T-helper 9 cell (primary cell): ENCODE results near the gene GM2A.
"Not testable (repeated sequence)": the region's sequence is repeated elsewhere in the genome, so short reads cannot be mapped to it uniquely, and the experiment has no call there.

Source experiments
- DNase-seq: peaks from one replicate; pipeline ENCODE4 v3.0.0-alpha.2; 2020

Gene GM2A

DNA sequence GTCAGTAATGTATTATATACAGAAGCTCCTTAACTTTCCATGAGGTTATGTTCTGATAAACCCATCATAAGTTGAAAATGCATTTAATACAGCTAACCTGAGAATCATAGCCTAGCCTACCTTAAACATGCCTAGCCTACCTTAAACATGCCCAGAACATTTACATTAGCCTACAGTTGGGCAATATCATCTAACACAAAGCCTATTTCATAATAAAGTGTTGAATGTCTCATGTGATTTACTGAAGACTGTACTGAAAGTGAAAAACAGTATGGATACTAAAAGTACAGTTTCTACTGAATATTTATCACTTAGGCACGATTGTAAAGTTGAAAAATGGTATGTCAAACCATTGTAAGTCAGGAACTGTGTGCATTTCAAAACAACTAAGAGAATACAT lies 1.6 kb downstream of the GM2A start:
- no peak for DNase-seq

DNA sequence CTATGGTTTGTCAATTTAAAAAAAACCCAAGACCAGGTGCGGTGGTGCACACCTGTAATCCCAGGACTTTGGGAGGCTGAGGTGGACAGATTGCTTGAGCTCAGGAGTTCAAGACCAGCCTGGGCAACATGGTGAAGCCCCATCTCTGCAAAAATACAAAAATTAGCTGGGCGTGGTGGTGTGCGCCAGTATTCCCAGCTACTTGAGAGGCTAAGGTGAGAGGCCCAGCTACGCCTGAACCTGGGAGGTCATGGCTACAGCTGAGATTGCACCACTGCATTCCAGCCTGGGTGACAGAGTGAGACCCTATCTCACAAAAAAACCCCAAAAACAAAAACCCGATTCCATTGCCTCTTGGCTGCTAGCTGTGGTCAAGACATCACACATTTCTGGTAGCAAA lies 2.0 kb downstream of the GM2A start:
- not testable (repeated sequence) for DNase-seq

DNA sequence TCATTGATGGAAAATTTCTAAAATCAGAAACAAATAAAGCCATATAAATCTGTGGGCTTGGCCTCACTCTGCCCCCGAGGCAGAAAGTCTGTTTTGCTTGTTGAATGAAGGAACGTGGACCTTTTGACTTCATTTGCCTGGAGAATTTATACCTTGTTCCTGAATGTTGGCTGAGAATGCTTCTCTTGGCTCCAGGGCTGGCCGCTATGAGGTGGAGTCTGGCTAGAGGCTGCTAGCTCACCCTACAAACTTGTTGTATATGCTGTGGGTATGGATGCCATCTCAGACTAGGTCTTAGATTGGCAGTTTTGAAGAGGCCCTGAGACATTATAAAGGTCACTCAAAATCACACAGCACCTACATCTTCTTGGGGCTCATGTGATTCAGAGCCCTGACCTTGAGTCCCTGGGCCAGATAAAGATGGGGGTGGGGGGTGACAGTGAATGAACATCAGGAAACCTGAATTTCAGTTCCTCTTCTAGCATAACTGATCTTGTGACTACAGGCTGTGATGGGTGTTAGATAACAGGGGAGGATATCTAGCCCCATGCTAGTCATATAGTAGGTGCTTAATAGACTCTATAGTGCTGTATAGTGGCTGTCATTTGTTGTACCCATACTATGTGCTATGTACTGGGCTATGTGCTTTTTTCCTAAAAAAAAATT lies 2.8 kb downstream of the GM2A start:
- DNase-seq = no peak

DNA sequence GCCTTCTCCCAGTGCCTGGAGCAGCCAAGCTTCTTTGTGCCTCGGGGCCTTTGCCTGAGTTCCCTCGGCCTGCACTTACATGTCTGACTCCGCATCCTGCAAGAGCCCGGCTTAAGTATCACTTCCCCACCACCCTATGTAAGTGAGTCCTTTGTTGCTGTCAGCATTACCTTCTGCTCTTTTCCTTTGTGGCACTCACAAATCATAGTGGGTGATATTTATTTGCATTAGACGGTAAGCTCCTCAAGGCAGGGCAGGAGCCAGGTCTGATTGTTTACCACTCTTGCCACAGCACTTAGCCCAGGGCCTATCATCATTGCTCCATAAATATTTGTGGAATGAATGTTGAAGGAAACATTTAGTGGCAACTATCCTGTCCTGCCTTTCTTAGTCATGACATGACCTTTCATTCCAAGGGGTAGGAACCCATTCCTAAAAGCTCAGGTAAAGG lies 4.8 kb downstream of the GM2A start:
- DNase-seq = no peak

DNA sequence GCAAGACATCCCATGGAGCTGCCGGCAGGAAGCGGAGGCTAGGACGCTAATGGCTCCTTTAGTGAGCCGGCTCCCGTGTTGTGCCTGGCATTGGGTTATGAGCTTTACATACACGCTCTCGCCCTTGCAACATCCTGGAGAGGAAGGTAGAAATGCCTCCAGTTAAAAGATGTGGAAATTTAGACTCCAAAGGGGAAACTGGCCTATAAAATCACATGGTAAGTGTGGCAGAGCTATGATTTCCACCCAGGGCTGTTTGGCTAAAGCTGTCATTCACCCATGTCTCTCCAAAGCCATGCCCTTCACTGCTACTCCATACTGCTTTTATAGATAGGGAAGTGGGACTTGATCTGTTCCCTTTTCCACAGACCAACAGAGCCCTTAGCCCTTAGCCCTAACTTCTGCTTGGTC lies 5.2 kb downstream of the GM2A start:
- no peak for DNase-seq

DNA sequence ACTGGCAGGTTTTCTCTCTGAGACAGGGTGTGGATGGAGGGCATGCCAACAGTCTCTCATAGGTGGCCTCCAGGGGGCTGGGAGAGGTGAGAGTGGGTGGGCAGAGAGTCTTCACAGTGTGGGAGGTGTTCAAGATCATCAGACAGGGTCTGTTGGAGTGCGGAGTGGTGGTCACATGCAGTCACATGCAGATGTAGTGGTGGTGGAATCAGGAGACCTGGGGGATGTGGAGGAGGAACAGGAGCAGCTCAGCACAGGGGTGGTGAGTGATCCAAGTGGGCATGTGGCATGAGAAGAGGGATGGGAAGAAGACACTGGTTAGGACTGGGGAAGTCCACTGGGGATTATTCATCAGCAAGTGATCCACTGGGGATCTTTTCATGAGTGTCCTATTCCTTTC lies 5.8 kb downstream of the GM2A start:
- no peak for DNase-seq

DNA sequence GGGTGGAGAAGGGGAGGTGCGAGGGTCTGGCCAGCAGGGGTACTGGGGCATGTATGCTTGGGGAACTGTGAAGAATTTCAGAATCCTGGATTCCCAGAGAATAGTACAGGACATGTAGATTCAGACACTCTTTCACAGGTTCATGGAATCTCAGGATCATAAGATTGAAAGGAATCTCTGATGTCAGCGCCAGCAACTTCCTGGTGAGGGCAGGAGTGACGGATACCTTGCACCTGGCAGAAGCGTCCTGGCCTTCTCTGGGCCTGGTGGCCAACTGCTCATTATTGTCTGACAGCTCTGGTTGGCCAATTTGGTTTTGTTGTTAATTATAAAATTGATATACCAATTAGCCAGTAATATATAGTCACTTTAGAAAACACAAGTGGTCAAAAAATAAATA lies 6.9 kb downstream of the GM2A start:
- no peak for DNase-seq

DNA sequence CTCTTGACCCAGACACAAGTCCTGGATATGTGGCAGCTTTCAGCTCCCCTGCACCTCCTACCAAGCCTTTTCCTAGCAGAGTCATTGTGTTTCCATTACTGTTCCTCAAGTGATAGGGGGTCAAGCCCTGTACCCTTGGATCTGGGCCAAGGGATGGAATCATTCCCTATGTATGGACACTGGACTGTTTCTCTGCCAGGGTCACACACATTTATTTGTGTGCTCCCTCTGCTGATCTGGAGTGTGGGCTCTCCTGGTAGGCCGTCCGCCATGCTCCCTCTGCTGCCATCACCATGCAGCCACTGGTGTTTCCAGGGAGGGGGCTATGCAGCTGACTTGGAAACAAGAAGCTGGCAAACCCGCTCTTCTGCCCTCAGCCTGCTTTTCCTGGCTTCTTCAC lies 9.5 kb downstream of the GM2A start:
- DNase-seq = no peak

DNA sequence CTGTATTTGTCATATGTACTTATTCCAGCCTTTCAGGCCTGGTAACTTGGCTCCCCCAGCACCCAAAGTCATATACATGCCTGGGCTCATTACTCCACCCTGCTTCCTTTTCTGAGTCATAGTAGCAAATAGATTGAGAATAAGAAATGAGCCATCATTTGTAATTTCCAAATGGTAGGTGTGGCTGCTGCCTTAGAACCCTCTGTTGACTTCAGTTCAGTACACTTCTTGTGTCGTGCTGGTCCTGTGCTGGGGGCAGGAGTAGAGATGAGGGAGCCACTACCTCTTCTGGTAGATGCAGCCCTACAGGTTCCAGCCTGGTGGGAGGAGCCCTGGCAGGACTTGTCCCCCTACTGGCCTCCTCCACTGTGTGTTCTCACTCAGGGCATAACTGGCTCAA lies 11.1 kb downstream of the GM2A start:
- no peak for DNase-seq

DNA sequence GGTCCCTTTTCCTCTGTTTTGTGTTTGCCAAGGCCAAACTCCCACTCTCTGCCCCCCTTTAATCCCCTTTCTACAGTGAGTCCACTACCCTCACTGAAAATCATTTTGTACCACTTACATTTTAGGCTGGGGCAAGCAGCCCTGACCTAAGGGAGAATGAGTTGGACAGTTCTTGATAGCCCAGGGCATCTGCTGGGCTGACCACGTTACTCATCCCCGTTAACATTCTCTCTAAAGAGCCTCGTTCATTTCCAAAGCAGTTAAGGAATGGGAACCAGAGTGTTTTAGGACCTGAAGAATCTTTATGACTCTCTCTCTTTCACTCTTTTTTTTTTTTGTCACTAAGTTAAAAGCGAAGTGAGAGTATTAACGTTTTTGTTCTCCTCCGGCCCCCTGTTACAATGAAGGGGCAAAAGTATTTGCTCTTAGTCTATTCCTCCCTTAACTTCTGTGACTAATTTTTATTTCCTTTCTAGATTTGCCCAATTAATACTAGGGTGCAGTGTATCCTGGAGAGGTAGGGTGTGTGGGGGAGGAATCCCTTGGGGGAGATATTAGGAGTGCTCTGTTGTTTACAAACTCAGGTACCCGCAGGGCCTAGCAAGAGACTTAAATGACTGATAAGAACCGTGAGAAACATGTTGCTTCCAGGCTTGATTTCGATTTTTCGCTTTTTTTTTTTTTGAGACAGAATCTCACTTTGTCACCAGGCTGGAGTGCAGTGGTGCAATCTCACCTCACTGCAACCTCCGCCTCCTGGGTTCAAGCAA lies 14.7 kb downstream of the GM2A start:
- DNase-seq = no peak

DNA sequence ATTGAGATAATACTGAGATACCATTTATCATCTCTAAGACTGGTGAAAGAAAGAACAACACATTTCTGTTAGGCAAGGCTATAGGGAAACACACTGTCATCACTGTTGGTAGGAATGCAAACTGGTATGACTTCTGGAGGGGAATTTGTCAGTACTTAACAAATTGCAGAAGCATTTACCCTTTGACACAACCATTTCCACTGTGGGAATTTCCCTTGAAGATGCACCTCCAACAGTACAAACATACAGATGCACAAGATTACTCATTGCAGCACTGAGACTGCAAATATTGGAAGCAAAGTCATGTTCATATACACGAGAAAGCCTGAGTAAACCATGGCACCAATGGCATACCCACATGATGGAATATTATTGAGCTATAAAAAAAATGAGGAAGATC lies 17.6 kb downstream of the GM2A start:
- DNase-seq = no peak

DNA sequence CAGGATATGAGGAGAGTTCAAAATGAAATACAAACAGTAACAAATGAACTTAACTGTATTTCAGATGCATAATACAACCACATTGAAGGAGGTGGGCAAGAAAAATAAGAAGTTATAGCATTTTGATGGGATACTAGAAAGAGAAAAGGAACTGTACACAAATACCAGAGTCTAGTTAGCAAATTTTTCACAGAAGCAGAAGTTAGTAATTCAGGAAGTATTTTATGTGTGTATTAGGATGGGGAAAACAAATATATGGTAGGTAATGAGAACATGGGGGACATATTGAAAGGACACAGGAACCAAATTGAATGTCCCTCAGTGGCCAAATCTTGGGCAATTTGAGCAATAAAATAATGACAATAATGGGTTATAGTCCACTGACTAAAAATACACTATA lies 18.4 kb downstream of the GM2A start:
- no peak for DNase-seq

DNA sequence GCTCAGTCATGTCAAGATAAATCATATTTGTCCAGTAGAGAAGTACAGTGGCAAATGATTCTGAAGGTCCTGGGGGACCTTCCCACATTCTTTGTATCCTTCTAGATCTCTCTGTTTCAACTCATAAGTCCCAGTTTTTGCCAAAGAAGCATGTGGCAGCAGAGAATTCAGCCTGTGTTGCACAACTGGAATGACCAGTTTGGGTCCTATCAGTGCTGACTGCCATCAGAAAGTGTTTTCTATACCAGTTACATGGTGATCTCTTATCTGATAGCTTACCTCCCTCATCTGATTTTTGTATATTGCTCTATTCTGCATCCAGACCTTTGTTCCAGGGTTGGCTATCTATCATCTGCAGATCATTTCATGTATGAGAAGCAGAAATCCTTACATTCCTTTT lies 21.7 kb downstream of the GM2A start:
- no peak for DNase-seq

DNA sequence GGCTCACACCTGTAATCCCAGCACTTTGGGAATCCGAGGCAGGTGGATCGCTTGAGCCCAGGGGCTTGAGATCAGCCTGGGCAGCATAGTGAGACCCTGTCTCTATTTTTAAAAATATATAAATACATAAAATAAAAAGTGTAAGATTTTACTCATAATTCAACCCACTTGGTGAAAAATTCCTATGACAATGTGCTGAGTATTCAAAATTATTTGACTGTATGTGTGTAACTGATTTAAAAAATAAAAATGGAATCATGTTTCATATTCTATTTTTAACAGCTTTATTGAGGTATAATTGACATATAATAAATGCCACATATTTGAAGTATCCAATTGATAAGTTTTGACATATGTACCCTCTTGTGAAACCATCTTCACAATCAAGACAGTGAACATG lies 22.8 kb downstream of the GM2A start:
- no peak for DNase-seq

DNA sequence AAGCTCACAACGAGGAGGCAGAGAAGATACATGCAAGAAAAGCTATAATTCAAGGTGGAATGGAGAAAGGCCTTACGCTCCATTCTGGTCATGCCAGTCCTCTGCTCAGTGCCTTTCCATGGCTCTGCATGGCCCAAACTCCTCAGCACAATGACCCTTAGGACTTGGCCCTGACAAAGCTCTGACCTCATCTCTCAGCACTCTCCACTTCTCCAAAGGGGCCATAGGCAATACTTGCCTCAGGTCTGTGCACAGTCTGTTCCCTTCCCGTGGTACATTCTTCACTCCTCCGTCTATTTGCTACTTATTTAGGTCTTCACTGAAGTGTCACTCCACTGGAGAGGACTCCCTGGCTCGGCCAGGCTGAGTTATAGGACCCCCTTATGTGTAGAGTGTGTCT lies 25.9 kb downstream of the GM2A start:
- DNase-seq = no peak

DNA sequence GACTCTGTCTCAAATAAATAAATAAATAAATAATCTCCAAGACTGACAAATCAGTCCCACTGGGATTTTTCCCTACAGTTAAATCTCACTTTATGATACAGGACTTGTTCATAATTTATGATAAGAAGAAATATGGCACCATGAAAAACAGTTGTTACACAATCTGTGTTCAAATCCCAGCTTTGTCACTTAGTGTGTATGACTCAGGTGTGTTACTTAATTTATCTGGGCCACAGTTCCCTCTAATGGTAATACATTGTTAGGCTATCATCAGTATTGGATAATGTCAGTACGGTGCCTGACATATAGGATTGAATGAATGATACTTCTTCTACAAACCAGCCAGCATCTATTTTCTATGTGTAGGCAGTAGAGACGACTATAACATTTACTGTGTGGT lies 27.5 kb downstream of the GM2A start:
- no peak for DNase-seq

DNA sequence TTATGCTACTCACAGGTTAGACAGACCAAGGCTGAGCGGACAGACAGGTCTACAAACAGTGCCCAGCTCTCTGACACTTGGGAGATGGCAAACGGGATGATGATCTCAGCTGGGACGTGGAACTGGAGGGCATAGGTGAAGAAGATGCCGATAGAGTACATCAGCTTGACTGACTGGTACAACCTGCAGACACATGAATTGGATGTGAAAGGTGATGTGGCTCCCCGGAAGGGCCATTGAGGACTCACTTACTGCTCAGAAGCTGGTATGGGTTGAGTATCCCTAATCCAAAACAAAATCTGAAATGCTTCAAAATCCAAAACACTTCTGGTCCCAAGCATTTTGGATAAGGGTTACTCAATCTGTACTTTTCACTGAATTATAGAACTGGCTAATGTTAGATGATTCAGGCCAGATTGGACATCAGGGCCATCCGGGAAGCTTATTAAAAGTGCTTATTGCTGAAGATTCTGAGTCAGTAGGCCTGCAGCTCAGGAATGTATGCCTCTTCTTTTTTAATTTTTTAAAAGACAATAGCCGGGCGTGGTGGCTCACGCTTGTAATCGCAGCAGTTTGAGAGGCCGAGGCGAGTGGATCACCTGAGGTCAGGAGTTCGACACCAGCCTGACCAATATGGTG lies 28.1 kb downstream of the GM2A start:
- no peak for DNase-seq

DNA sequence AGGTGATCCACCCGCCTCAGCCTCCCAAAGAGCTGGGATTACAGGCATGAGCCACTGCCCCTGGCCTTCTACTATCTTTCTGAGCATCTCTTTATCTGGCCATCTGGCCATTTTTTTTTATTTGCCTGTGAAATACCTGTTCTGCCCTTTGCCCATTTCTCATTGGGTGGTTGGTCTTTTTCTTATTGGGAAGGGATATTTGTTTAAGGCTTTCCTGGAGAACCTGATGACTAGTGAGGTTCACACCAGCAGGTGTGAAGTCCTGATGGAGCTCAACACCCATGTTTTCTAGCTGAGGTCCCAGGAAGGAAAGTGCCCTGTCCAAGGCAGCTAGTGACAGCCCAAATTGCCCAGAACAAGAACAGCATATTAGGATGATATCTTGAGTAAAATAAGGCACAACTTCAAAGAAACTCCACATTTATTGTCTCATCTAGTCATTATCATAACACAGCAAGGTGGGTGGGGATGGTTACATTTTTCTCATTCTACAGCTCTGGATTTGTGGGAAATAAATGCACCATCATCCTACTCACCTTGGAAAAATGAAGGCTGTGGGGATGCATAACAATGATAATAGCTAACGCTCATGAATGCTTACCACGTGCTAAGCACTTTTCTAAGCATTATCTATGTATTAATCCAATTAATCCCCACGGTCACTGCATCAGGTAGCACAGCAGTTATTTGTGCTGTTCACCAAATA lies 30.3 kb downstream of the GM2A start:
- DNase-seq = no peak

DNA sequence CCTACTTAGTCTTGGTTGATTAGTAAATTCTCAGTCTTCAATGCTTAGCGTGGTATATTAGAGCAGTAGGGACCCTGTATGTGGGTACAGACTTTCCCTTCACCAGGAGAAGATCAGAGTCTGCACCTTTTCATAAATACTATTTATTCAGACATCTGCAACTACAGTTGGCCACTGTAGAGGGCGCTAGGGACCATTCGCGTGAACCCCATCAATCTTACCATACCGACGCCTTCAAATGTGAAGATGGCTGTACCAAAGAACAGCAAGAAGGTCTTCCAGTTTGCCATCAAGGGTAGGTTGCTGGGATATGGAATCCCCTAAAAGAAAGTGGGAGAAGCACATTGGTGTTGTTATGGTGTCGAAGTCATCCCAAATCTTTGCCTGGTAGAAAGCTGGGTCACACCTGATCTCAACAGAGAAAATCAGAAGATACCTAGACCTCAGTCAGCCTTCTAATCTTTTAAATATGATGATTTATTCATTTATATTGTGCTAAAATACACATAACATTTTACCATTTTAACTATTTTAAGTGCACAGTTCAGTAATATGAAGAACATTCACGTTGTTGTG lies 31.5 kb downstream of the GM2A start:
- no peak for DNase-seq

DNA sequence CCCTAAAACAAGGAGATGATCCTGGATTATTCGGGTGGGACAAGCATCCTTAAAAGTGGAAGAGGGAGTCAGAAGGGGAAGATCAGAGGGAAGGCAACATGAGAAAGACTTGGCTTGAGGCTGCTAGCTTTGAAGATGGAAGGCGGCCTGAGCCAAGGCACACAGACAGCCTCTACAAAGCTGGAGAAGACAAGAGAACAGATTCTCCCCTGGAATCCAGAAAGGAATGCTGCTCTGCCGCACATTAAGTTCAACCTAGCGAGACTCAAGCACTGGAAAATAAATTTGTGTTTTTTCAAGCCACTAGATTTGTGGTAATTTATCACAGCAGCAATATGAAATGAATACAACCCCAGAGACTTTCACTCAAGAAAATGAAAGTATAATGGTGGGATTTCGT lies 32.7 kb downstream of the GM2A start:
- DNase-seq = no peak

DNA sequence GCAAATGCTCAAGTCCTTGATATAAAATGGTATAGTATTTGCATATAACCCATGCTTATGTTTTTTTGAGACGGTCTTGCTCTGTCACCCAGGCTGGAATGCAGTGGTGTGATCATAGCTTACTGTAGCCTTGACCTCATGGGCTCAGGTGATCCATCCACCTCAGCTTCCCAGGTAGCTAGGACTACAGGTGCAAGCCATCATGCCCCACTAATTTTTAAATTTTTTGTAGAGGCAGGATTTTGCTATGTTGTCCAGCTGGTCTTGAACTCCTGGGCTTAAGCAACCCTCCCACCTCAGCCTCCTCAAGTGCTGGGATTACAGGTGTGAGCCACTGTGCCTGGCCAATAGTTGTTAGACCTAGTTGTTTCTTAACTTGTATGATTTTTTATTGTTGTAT lies 33.3 kb downstream of the GM2A start:
- DNase-seq = no peak

DNA sequence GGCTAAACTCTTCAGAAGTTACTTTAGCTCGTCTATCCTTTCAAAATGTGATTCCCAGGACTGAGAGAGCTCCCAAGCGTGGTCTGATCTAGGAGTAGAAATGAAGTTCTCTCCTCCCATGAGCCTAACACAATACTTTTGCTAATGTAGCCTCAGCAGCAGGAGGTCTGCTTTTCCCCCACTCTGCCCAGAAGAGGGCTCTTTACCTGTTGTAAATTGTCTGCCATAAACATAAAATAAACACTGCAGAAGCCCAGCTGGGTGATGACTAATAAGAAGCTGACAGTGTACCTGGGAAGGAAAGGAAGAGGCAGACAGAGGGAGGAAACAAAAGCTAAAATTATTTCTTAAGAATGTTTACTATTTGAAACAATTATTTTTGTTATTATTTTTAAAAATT lies 35.2 kb downstream of the GM2A start:
- DNase-seq = no peak

DNA sequence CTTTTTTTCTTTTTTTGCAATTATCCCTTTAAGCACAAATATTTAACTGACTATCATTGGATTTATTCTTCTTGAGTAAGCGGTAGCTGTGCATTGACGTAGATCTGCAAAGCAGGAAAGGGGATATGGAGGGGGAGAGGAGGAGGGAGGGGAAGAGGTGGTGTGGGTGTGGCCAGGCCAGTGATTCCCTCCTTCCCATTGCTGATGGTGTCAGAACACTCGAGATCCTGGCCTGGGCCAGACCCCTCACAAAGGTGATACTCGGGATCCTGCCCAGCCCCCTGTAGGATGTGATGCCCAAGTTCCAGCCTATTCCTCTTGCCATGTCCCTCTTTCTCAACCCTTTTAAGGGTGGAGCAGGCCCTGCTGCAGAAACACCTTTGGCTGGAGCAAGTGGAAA lies 40.6 kb downstream of the GM2A start:
- no peak for DNase-seq
